Measurements from ENCODE around the gene PLCB1.
"Not testable (repeated sequence)": the region's sequence is repeated elsewhere in the genome, so short reads cannot be mapped to it uniquely, and the experiment has no call there.

The PLCB1 gene

GRCh38 chr20:8602389-8603116 lies 470.5 kb downstream of the PLCB1 start:
- no peak for DNase-seq (ENCODE audit: low read depth in 2 of 2)

- no peak for DNase-seq (ENCODE audit: low read depth in 2 of 2)
Measured at GRCh38 chr20:8608470-8608869, 476.4 kb downstream of the PLCB1 start.

- no peak for DNase-seq (ENCODE audit: low read depth in 2 of 2)
Measured at GRCh38 chr20:8616792-8617191, 484.7 kb downstream of the PLCB1 start.

- DNase-seq (ENCODE audit: low read depth in 2 of 2) = no peak
Measured at GRCh38 chr20:8621001-8621400, 488.9 kb downstream of the PLCB1 start.

GRCh38 chr20:8624046-8624445 lies 492.0 kb downstream of the PLCB1 start:
- no peak for DNase-seq (ENCODE audit: low read depth in 2 of 2)

GRCh38 chr20:8624616-8625015 lies 492.6 kb downstream of the PLCB1 start:
- DNase-seq (ENCODE audit: low read depth in 2 of 2) = no peak

GRCh38 chr20:8627340-8628004 lies 495.4 kb downstream of the PLCB1 start:
- DNase-seq (ENCODE audit: low read depth in 2 of 2) = no peak

- DNase-seq (ENCODE audit: low read depth in 2 of 2) = no peak
Measured at GRCh38 chr20:8631271-8631670, 499.2 kb downstream of the PLCB1 start.

GRCh38 chr20:8633366-8633765 lies 501.3 kb downstream of the PLCB1 start:
- no peak for DNase-seq (ENCODE audit: low read depth in 2 of 2)

GRCh38 chr20:8635048-8635572 lies 503.0 kb downstream of the PLCB1 start:
- DNase-seq (ENCODE audit: low read depth in 2 of 2) = no peak

- DNase-seq (ENCODE audit: low read depth in 2 of 2) = no peak
Measured at GRCh38 chr20:8635837-8636236, 503.8 kb downstream of the PLCB1 start.

GRCh38 chr20:8639112-8639778 lies 507.2 kb downstream of the PLCB1 start:
- no peak for DNase-seq (ENCODE audit: low read depth in 2 of 2)

- no peak for DNase-seq (ENCODE audit: low read depth in 2 of 2)
Measured at GRCh38 chr20:8640461-8640860, 508.4 kb downstream of the PLCB1 start.

- DNase-seq (ENCODE audit: low read depth in 2 of 2) = no peak
Measured at GRCh38 chr20:8642247-8642646, 510.2 kb downstream of the PLCB1 start.

- DNase-seq (ENCODE audit: low read depth in 2 of 2) = not testable (repeated sequence)
Measured at GRCh38 chr20:8644468-8644867, 512.4 kb downstream of the PLCB1 start.

- DNase-seq (ENCODE audit: low read depth in 2 of 2) = no peak
Measured at GRCh38 chr20:8645326-8645725, 513.3 kb downstream of the PLCB1 start.

- no peak for DNase-seq (ENCODE audit: low read depth in 2 of 2)
Measured at GRCh38 chr20:8646033-8646441, 514.0 kb downstream of the PLCB1 start.

GRCh38 chr20:8646716-8647115 lies 514.6 kb downstream of the PLCB1 start:
- no peak for DNase-seq (ENCODE audit: low read depth in 2 of 2)

- no peak for DNase-seq (ENCODE audit: low read depth in 2 of 2)
Measured at GRCh38 chr20:8647961-8648441, 515.9 kb downstream of the PLCB1 start.

- DNase-seq (ENCODE audit: low read depth in 2 of 2) = no peak
Measured at GRCh38 chr20:8648466-8648865, 516.4 kb downstream of the PLCB1 start.

GRCh38 chr20:8652396-8652795 lies 520.3 kb downstream of the PLCB1 start:
- DNase-seq (ENCODE audit: low read depth in 2 of 2) = no peak

GRCh38 chr20:8654486-8654885 lies 522.4 kb downstream of the PLCB1 start:
- DNase-seq (ENCODE audit: low read depth in 2 of 2) = no peak

- DNase-seq (ENCODE audit: low read depth in 2 of 2) = no peak
Measured at GRCh38 chr20:8656335-8656734, 524.3 kb downstream of the PLCB1 start.

All from stimulated activated CD8-positive, alpha-beta memory T cell treated with anti-CD3 and anti-CD28 coated beads, Interleukin-2, amount 100 ng/mL, for 1 hour (primary cell).